OCI-LY3 (cell line): ENCODE measurements around the gene TJP1.

Source experiments
- H2AFZ ChIP-seq: fragments of 200-600, 300-600 bp; shearing (Covaris generic); 2 replicates; pipeline ENCODE4 v1.6.0; 2014; ENCODE audit warnings: antibody characterized with exemption, low read depth, low read length
- H3K27ac ChIP-seq: fragments of 200-600, 300-600 bp; sonication (generic); 2 replicates; pipeline ENCODE4 v1.5.1; 2014; ENCODE audit warnings: mild to moderate bottlenecking, low read length, moderate library complexity, mixed read lengths
- H3K27me3 ChIP-seq: fragments of 200-600, 300-600 bp; sonication (generic); 2 replicates; pipeline ENCODE4 v1.6.1; 2014; ENCODE audit warnings: low read depth, low read length, mixed read lengths
- H3K36me3 ChIP-seq: fragments of 200-600, 300-600 bp; sonication (generic); replicated peaks from 2 replicates; pipeline ENCODE3; 2014; ENCODE audit warnings: low read depth, low read length, mixed read lengths
- H3K4me1 ChIP-seq: fragments of 300-600, 200-600 bp; sonication (generic); 2 replicates; pipeline ENCODE4 v1.6.1; 2014; ENCODE audit warnings: low read length, mixed read lengths
- H3K4me2 ChIP-seq: fragments of 200-600, 300-600 bp; sonication (generic); 2 replicates; pipeline ENCODE4 v1.6.1; 2014; ENCODE audit warnings: low read length, mixed read lengths
- H3K4me3 ChIP-seq: fragments of 300-600, 200-600 bp; sonication (generic); 2 replicates; pipeline ENCODE4 v1.5.1; 2014; ENCODE audit warnings: antibody characterized with exemption, mild to moderate bottlenecking, low read length, moderate library complexity
- H3K79me2 ChIP-seq: fragments of 300-600, 200-600 bp; shearing (Covaris generic); 2 replicates; pipeline ENCODE4 v1.6.1; 2014; ENCODE audit warnings: mild to moderate bottlenecking, low read length, mixed read lengths
- H3K9ac ChIP-seq: fragments of 300-600, 200-600 bp; shearing (Covaris generic); 2 replicates; pipeline ENCODE4 v1.6.0; 2014; ENCODE audit warnings: mild to moderate bottlenecking, low read length, moderate library complexity
- H3K9me3 ChIP-seq: fragments of 200-600, 300-600 bp; shearing (Covaris generic); 2 replicates; pipeline ENCODE4 v1.6.1; 2014; ENCODE audit warnings: low read length, mixed read lengths; ENCODE audit not compliant: insufficient read depth
- H4K20me1 ChIP-seq: fragments of 200-600, 300-600 bp; sonication (generic); 2 replicates; pipeline ENCODE4 v1.6.1; 2016; ENCODE audit warnings: low read length, mixed read lengths; ENCODE audit not compliant: insufficient read depth
- EZH2phosphoT487 ChIP-seq: fragments of 200-600 bp; shearing (Covaris generic); IDR thresholded peaks from 2 replicates; pipeline ENCODE4 v1.6.1; 2018; ENCODE audit warnings: antibody characterized with exemption, mixed run types, low read depth
- TF ChIP-seq, protein P1 (sequence below): fragments of 200-600, 300-600 bp; sonication (generic); IDR thresholded peaks from 2 replicates; pipeline ENCODE4 v1.5.1; 2014; ENCODE audit warnings: antibody characterized with exemption, low read length, low read depth

Gene TJP1

DNA sequence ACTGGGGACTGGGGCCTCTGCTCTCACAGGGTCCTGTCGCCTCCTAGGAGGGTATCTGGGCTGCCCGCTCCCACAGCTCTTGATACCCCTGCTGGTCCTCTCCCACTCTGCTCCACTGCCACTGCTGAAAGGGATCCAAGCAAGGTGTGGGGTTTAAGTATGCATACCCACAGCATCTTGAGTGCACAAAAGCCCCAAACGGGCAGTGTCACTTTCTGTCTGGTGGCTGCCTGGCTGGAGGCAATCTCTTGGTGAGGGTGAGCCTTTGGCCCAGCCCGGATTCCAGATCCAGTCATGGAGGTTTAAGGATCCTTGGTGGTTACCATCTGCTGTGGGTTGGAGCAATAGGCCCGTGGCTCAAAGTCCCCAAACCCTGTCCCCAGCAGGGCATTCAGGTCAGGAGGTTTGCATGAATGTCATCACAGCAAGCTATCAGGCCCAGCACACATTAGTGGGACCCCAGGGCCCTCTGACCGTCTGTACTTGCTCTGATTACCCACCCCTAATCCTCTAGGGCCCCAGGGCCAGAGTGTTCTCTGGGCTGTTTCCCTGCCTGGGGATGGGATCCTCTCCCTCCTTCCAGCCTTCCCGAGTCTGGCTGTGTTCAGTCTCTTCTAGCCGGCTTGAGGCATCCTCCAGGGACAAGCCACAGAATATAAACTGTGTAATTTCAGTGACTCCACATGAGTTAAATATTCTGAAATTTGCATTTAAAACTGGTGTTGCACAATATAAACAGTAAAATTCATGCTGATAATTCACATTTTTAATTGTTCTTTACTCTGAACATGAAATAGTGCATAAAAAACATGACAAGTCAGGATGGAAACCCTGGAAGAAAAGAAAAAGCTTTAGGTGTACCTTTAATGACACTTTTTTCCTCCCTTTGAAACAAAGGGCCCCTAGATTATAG, 4.9 kb upstream of the TJP1 start:
- H3K27me3 ChIP-seq, result peaks cover 67% of the 10 kb centered on the region
- H3K9ac ChIP-seq, result no peak overlapping the region
- H3K9me3 ChIP-seq, result no peaks in the 10 kb centered on the region
- no peaks in the 10 kb centered on the region for H4K20me1 ChIP-seq
- no peaks in the 10 kb centered on the region for H3K79me2 ChIP-seq
- H3K4me2 ChIP-seq, result no peak overlapping the region
- H3K36me3 ChIP-seq, result no peaks in the 10 kb centered on the region
- H3K4me3 ChIP-seq, result no peak overlapping the region
- no peak overlapping the region for H3K27ac ChIP-seq
- H2AFZ ChIP-seq, result no peak overlapping the region
- no peaks in the 10 kb centered on the region for H3K4me1 ChIP-seq
- TF ChIP-seq, protein P1, sequence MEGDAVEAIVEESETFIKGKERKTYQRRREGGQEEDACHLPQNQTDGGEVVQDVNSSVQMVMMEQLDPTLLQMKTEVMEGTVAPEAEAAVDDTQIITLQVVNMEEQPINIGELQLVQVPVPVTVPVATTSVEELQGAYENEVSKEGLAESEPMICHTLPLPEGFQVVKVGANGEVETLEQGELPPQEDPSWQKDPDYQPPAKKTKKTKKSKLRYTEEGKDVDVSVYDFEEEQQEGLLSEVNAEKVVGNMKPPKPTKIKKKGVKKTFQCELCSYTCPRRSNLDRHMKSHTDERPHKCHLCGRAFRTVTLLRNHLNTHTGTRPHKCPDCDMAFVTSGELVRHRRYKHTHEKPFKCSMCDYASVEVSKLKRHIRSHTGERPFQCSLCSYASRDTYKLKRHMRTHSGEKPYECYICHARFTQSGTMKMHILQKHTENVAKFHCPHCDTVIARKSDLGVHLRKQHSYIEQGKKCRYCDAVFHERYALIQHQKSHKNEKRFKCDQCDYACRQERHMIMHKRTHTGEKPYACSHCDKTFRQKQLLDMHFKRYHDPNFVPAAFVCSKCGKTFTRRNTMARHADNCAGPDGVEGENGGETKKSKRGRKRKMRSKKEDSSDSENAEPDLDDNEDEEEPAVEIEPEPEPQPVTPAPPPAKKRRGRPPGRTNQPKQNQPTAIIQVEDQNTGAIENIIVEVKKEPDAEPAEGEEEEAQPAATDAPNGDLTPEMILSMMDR, result no peak

DNA sequence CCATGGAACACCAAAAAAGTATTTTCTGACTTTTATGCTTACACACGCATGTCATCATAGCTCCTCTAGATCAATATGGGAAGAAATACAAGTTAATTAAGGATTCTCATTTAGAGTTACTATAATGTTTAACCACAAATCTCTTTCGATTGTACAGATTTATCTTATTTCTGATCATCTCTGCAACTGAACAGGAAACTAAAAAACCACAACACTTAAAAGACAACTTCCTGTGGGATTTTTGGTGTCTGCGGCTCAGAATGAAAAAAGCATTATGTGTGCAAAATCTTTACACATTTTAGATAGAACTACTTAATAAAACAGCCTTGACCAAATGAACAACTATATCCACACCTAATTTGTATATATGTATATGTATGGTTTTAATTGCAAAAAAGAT, 3.0 kb upstream of the TJP1 start:
- H3K79me2 ChIP-seq, result no peaks in the 10 kb centered on the region
- peaks cover 56% of the 10 kb centered on the region for H3K27me3 ChIP-seq
- no peaks in the 10 kb centered on the region for H3K4me1 ChIP-seq
- no peak overlapping the region for H2AFZ ChIP-seq
- H3K9me3 ChIP-seq, result no peaks in the 10 kb centered on the region
- H3K9ac ChIP-seq, result no peak overlapping the region
- no peaks in the 10 kb centered on the region for H3K36me3 ChIP-seq
- 0 out of 2 replicates have a peak, but pooled peaks have one; percentile 27 for TF ChIP-seq EZH2phosphoT487
- TF ChIP-seq, protein P1, result no peak
- no peak overlapping the region for H3K4me2 ChIP-seq
- H3K4me3 ChIP-seq, result no peak overlapping the region
- no peaks in the 10 kb centered on the region for H4K20me1 ChIP-seq
- H3K27ac ChIP-seq, result no peak overlapping the region

DNA sequence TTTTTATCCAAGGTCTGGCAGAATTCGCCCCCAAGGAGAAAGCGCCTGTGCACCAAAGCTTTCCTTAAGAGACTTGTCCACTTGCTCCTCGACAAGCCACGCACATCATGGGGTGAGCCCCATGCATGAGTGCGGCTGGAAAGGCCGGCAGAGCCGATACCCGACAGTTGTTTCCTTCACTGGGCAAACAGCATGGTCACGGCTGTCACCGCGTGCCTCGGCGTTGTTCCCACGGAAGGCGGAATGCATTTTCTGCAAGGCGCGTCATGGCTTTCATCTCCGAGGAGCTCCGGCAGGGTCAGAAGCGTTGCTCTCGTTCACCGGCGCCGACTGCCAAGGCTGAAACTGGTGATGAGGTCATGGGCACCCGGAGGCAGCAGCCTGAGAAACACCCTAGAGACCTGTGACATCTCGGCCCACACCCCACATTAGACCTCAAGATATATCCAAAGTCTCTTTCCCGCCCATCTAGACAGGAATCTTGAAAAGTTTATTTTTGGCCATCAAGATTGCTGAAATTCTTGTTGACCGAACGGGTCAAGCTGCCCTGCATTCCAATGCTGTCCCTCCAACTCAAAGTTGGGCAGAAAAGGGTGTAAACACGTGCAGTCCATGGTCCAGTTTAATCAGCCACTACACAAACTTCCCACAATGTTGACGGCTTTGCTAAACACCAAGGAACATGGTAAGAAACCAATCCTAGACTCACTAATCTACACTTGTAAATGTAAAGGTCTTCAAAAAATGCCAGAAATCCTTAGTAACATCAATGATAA, 604 bp upstream of the TJP1 start:
- H3K4me1 ChIP-seq, result no peaks in the 10 kb centered on the region
- peaks cover 49% of the 10 kb centered on the region for H3K27me3 ChIP-seq
- TF ChIP-seq, protein P1, result no peak
- TF ChIP-seq EZH2phosphoT487, result no peak
- H3K9me3 ChIP-seq, result no peaks in the 10 kb centered on the region
- no peaks in the 10 kb centered on the region for H3K79me2 ChIP-seq
- no peaks in the 10 kb centered on the region for H4K20me1 ChIP-seq
- no peak overlapping the region for H3K27ac ChIP-seq
- H3K4me2 ChIP-seq, result no peak overlapping the region
- H3K36me3 ChIP-seq, result no peaks in the 10 kb centered on the region
- no peak overlapping the region for H2AFZ ChIP-seq
- H3K9ac ChIP-seq, result no peak overlapping the region
- no peak overlapping the region for H3K4me3 ChIP-seq

DNA sequence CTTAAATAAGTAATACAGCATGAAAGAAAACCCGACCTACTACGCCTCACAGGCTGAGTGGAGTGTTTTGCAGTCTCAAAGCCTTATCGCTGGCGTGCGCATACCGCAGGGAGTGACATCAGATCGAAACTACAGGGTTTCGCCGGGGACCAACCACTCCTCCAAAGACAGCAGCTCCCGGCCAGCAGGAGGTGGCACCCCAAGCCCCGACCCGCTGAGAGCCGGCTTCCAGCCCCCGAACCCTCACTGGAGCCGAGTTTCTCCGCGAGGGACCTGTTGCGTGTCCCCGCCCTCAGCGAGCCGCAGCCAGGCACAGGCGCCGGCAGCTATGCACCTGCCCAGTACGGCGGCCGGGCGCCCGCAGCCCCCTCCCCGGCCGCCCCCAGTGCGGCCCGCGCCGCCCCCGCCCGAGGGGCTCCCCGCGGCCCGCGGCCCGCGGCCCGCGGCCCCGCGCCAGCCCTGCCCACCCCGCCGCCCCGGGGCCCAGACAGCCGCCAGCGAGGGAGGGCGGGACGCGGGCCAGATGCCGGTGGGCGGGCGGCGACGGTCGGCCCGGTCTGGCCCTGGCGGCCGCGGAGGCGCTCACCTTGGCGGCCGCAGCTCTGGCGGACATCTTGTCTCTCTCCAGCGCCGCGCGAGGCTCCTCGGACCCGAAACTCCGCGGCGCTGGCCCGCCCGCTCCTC, 710 bp downstream of the TJP1 start:
- Histone ChIP-seq H3K36me3 (no peaks in the 10 kb centered on the region), H3K27ac (no peak overlapping the region), H3K4me3 (no peak overlapping the region), H4K20me1 (no peaks in the 10 kb centered on the region), H3K4me1 (no peaks in the 10 kb centered on the region), H3K4me2 (no peak overlapping the region), H3K9me3 (no peaks in the 10 kb centered on the region), H2AFZ (no peak overlapping the region), H3K27me3 (peaks cover 37% of the 10 kb centered on the region), H3K9ac (no peak overlapping the region), H3K79me2 (no peaks in the 10 kb centered on the region)
- TF ChIP-seq EZH2phosphoT487, result no peak
- TF ChIP-seq, protein P1, result no peak
